NCI-H2171 (cell line): ENCODE data around the gene OR4K15.
"Not testable (repeated sequence)": the region's sequence is repeated elsewhere in the genome, so short reads cannot be mapped to it uniquely, and the experiment has no call there.

Source experiments
- DNase-seq: peaks from one replicate; lab custom pipeline; 2025; lab: John Stamatoyannopoulos, UW

OR4K15 gene

GRCh38 chr14:19975291-19975690 is at the start of gene OR4K15:
OR4K15 (plus strand) TSS chr14:19975591; CDS start chr14:19975591, 0 bp downstream.
- DNase-seq: no peak

- DNase-seq: no peak
These were observed 44.8 kb upstream of the OR4K15 start, which contains the start of gene OR4K1 for GRCh38 chr14:19930617-19931016. OR4K1 (plus strand) TSS chr14:19930917; CDS start chr14:19935667, 4,750 bp downstream.

GRCh38 chr14:19941668-19942067 is 33.7 kb upstream of the OR4K15 start:
- no peak for DNase-seq

GRCh38 chr14:19947413-19948090 is 27.8 kb upstream of the OR4K15 start:
- no peak for DNase-seq

- DNase-seq: no peak
These were observed 26.2 kb upstream of the OR4K15 start for GRCh38 chr14:19949218-19949617.

GRCh38 chr14:19969735-19970134 is 5.7 kb upstream of the OR4K15 start:
- not testable (repeated sequence) for DNase-seq

GRCh38 chr14:19974844-19975243 is 547 bp upstream of the OR4K15 start:
- DNase-seq: no peak

GRCh38 chr14:19993438-19993837 is 18.0 kb downstream of the OR4K15 start:
- DNase-seq: no peak

- no peak for DNase-seq
These were observed 26.5 kb downstream of the OR4K15 start, which contains the start of gene OR4Q2 for GRCh38 chr14:20001863-20002262. OR4Q2 (plus strand) TSS chr14:20002163.

- no peak for DNase-seq
These were observed 26.9 kb downstream of the OR4K15 start for GRCh38 chr14:20002319-20002718.

GRCh38 chr14:20008156-20008555 is 32.8 kb downstream of the OR4K15 start:
- DNase-seq: no peak

GRCh38 chr14:20019257-20019865 is 44.0 kb downstream of the OR4K15 start, which contains the start of gene OR4K14:
OR4K14 (minus strand) TSS chr14:20019307; CDS start chr14:20015193, 4,114 bp downstream.
- no peak for DNase-seq
